ENCODE data around the gene DGLUCY.

GRCh38 chr14:91252871-91253794 lies 139.3 kb downstream of the DGLUCY start:
- TF ChIP-seq CTCF (conservative IDR thresholded peaks at IDR 0.05; ENCODE audit: low read length) (no peak), EZH2phosphoT487 (IDR thresholded peaks at IDR 0.05; ENCODE audit: borderline replicate concordance) (no peak)
